K562 (cell line): Measurements from ENCODE around the gene P3H1.

Experiments used
- ARID3B ChIP-seq: fragments of 250-450 bp; sonication (Bioruptor Pico); IDR thresholded peaks from 2 replicates; pipeline ENCODE4 v1.4.0; 2020; ENCODE audit warnings: borderline replicate concordance
- CREB1 ChIP-seq, 2 experiments: sonication (generic) in 1 of 2; formaldehyde crosslinking in 1 of 2; IDR thresholded peaks; 2 replicates each; pipeline versions ENCODE4 v1.6.1 to v1.8.0; 2012 to 2022; ENCODE audit warnings: inconsistent platforms in 1 of 2, mild to moderate bottlenecking in 1 of 2, missing genetic modification reagents in 1 of 2, moderate library complexity in 1 of 2
- E2F4 ChIP-seq: sonication (generic); formaldehyde crosslinking; IDR thresholded peaks from 2 replicates; pipeline ENCODE4 v1.8.0; 2022; ENCODE audit warnings: mild to moderate bottlenecking, low read depth, missing genetic modification reagents
- KAT7 ChIP-seq: sonication (generic); formaldehyde crosslinking; IDR thresholded peaks from 2 replicates; pipeline ENCODE4 v1.8.0; 2022; ENCODE audit warnings: missing genetic modification reagents, mild to moderate bottlenecking, borderline replicate concordance
- NR3C1 ChIP-seq: sonication (generic); formaldehyde crosslinking; IDR thresholded peaks from 2 replicates; pipeline ENCODE4 v1.8.1; 2022; ENCODE audit warnings: missing genetic modification reagents
- RCOR1 ChIP-seq, 2 experiments: IDR thresholded peaks; 2 replicates each; pipeline ENCODE4 v1.6.1; 2012; ENCODE audit warnings: low read depth in 2 of 2, low read length in 2 of 2, borderline replicate concordance in 1 of 2, improper control_type of control experiment in 1 of 2
- SIN3A ChIP-seq, 2 experiments: fragments of 150-350 bp in 1 of 2; IDR thresholded peaks; 2 replicates each; pipeline ENCODE4 v1.6.1; 2011 to 2016; ENCODE audit warnings: borderline replicate concordance in 2 of 2, low read depth in 2 of 2, low read length in 2 of 2, mild to moderate bottlenecking in 2 of 2, moderate library complexity in 2 of 2; ENCODE audit not compliant: control insufficient read depth in 1 of 2
- SMC3 ChIP-seq: conservative IDR thresholded peaks from 2 replicates; pipeline ENCODE4 v1.6.1; 2011; ENCODE audit warnings: low read depth, low read length, improper control_type of control experiment; ENCODE audit not compliant: insufficient read depth
- ZNF133 ChIP-seq: fragments of 250-450 bp; sonication (Bioruptor Pico); IDR thresholded peaks from 2 replicates; pipeline ENCODE4 v1.4.0; 2020; ENCODE audit warnings: mild to moderate bottlenecking
- TF ChIP-seq, protein P1 (sequence below), 3 experiments: IDR thresholded peaks in 2 of 3; conservative IDR thresholded peaks in 1 of 3; 2 replicates each; pipeline ENCODE4 v1.5.1; 2011 to 2012; ENCODE audit warnings: low read length in 3 of 3, mild to moderate bottlenecking in 3 of 3, control low read depth in 2 of 3, improper control_type of control experiment in 1 of 3, inconsistent platforms in 1 of 3, low read depth in 1 of 3, mixed read lengths in 1 of 3, moderate library complexity in 1 of 3; ENCODE audit not compliant: insufficient read depth in 2 of 3
- TF ChIP-seq, protein P2 (sequence below): sonication (generic); formaldehyde crosslinking; IDR thresholded peaks from 2 replicates; pipeline ENCODE4 v1.8.0; 2023; ENCODE audit warnings: missing genetic modification reagents, mild to moderate bottlenecking, borderline replicate concordance

DNA sequence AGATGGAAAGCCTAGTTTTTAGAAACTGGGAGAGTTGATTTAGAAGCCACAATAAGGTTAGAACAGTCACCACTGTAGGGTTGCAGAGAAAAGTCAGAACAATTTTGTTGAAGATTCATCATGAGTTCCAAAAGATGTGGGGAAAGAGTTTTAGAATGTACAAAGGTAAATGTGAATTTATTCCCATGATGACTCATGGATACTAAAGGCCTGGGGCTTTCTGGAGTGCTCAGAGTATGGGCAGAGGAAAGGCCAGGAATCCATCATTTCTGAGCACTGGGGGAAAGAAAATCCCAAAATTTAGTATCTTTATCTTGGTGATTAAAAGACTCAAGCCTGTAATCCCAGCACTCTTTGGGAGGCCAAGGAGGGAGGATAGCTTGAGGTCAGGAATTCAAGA, 66.8 kb downstream of the P3H1 start:
- TF ChIP-seq, protein P1, sequence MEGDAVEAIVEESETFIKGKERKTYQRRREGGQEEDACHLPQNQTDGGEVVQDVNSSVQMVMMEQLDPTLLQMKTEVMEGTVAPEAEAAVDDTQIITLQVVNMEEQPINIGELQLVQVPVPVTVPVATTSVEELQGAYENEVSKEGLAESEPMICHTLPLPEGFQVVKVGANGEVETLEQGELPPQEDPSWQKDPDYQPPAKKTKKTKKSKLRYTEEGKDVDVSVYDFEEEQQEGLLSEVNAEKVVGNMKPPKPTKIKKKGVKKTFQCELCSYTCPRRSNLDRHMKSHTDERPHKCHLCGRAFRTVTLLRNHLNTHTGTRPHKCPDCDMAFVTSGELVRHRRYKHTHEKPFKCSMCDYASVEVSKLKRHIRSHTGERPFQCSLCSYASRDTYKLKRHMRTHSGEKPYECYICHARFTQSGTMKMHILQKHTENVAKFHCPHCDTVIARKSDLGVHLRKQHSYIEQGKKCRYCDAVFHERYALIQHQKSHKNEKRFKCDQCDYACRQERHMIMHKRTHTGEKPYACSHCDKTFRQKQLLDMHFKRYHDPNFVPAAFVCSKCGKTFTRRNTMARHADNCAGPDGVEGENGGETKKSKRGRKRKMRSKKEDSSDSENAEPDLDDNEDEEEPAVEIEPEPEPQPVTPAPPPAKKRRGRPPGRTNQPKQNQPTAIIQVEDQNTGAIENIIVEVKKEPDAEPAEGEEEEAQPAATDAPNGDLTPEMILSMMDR (IDR thresholded peaks at IDR 0.05 in 2 of 3, conservative IDR thresholded peaks at IDR 0.05 in 1 of 3; ENCODE audit: insufficient read depth in 2 of 3, low read depth in 1 of 3, low read length in 3 of 3): no peak
- TF ChIP-seq CREB1 (IDR thresholded peaks at IDR 0.05) (no peak), CREB1 (CRISPR knock-in tag; IDR thresholded peaks at IDR 0.05) (no peak), SMC3 (no peak), NR3C1 (no peak), SIN3A (IDR thresholded peaks at IDR 0.05; ENCODE audit: borderline replicate concordance in 2 of 2, control insufficient read depth in 1 of 2, low read depth in 2 of 2, low read length in 2 of 2) (no peak), E2F4 (CRISPR knock-in tag) (no peak), RCOR1 (IDR thresholded peaks at IDR 0.05; ENCODE audit: borderline replicate concordance in 1 of 2, low read depth in 2 of 2, low read length in 2 of 2) (no peak), ARID3B (CRISPR knock-in tag) (no peak), KAT7 (CRISPR knock-in tag) (no peak), ZNF133 (CRISPR knock-in tag) (no peak)
- TF ChIP-seq, protein P2, sequence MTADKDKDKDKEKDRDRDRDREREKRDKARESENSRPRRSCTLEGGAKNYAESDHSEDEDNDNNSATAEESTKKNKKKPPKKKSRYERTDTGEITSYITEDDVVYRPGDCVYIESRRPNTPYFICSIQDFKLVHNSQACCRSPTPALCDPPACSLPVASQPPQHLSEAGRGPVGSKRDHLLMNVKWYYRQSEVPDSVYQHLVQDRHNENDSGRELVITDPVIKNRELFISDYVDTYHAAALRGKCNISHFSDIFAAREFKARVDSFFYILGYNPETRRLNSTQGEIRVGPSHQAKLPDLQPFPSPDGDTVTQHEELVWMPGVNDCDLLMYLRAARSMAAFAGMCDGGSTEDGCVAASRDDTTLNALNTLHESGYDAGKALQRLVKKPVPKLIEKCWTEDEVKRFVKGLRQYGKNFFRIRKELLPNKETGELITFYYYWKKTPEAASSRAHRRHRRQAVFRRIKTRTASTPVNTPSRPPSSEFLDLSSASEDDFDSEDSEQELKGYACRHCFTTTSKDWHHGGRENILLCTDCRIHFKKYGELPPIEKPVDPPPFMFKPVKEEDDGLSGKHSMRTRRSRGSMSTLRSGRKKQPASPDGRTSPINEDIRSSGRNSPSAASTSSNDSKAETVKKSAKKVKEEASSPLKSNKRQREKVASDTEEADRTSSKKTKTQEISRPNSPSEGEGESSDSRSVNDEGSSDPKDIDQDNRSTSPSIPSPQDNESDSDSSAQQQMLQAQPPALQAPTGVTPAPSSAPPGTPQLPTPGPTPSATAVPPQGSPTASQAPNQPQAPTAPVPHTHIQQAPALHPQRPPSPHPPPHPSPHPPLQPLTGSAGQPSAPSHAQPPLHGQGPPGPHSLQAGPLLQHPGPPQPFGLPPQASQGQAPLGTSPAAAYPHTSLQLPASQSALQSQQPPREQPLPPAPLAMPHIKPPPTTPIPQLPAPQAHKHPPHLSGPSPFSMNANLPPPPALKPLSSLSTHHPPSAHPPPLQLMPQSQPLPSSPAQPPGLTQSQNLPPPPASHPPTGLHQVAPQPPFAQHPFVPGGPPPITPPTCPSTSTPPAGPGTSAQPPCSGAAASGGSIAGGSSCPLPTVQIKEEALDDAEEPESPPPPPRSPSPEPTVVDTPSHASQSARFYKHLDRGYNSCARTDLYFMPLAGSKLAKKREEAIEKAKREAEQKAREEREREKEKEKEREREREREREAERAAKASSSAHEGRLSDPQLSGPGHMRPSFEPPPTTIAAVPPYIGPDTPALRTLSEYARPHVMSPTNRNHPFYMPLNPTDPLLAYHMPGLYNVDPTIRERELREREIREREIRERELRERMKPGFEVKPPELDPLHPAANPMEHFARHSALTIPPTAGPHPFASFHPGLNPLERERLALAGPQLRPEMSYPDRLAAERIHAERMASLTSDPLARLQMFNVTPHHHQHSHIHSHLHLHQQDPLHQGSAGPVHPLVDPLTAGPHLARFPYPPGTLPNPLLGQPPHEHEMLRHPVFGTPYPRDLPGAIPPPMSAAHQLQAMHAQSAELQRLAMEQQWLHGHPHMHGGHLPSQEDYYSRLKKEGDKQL (CRISPR knock-in tag): no peak
